Cardiac septum (tissue), 1 donor: ENCODE results near the gene PLET1. TPM values are rescaled to one million over a fixed set of nuclear protein-coding genes. Genes with fewer than 3 reads are reported as not detected.
"Not testable (repeated sequence)": the region's sequence is repeated elsewhere in the genome, so short reads cannot be mapped to it uniquely, and the experiment has no call there.

Experiments used
- DNase-seq: peaks from one replicate; pipeline ENCODE4 v3.0.0-alpha.2; 2020; ENCODE audit warnings: low spot score
- intact Hi-C: fragments of 100-400 bp; cut with DNase I; formaldehyde crosslinking; loops from one replicate; pipeline ENCODE4 v1.14.0; 2022
- total RNA-seq: library from RNA; stranded (reverse); fragmentation: NEBNext Ultra II Directional; extraction: Animal tissue kit (Norgen Biotek cat#: 25700); gene quantifications from one replicate; pipeline ENCODE4 v1.2.1, GENCODE V29; 2021
- donor health status: DM: no; HTN: no; CAD: no.

Gene PLET1
- total RNA-seq, 1 donor from 2014 or later, result not detected

DNA sequence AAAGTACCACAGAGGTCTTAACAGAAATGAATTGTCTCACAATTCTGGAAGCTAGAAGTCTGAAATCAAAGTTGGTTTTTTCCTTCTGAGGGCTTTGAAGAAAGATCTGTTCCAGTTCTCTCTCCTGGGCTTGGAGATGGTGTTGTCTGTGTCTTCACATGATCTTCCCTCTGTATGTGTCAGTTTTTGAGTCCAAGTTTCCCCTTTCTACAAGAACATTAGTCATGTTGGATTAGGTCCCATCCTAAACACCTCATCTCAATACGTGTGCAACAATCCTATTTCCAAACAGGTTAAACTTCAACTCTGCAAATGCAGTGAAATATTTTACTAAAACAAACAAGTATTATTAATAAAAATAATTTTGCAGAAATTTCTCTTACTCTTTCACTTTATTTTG is 37.5 kb downstream of the PLET1 start:
- intact Hi-C loops, result no loop called here
- no peak for DNase-seq

DNA sequence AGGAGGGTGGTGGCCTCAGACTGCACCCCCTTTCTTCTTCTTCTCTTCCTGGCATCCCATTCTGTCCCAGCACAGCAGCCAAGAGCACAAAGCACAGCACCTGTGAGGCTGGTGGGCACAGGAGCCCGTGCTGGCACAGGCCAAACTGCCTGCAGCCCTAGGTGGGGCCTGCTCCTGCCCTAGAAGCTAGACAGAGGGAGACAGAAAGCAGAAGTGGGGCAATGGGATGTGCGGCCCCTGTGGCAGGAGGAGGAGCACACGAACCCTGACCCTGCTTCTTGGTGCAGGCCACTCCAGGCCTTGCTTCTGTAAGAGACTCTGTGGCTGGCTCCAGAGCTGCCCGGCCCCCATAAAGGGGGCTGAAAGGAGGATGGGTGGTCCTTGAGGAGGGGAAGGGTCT is 38.4 kb downstream of the PLET1 start:
- no peak for DNase-seq
- intact Hi-C loops, result no loop called here

DNA sequence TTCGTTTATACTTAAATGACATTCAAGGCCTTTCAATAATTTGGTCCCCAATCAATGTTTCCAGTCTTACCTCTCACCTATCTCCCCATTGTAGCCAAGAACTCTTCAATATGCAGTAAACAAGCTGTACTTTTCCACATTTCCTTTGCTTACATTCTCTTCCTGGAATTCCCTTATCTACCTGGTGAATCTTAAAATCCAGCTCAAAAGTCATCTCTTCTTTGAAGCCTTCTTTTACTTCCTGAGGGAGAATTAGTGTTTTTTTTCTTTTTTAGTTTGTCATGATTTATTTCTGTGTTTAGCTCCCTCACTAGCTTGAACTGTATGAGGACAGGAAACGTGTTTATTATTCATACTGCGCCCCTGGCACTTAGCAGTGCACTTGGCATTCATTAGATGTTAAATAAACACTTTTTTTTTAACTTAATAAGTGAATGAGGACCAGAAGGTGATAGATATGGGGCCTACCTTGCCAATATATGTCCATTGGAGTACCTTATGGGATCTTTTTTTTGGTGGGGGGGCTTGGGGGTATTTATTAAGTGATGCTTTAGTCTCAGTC is 39.3 kb downstream of the PLET1 start:
- no peak for DNase-seq
- intact Hi-C loops, result no loop called here

DNA sequence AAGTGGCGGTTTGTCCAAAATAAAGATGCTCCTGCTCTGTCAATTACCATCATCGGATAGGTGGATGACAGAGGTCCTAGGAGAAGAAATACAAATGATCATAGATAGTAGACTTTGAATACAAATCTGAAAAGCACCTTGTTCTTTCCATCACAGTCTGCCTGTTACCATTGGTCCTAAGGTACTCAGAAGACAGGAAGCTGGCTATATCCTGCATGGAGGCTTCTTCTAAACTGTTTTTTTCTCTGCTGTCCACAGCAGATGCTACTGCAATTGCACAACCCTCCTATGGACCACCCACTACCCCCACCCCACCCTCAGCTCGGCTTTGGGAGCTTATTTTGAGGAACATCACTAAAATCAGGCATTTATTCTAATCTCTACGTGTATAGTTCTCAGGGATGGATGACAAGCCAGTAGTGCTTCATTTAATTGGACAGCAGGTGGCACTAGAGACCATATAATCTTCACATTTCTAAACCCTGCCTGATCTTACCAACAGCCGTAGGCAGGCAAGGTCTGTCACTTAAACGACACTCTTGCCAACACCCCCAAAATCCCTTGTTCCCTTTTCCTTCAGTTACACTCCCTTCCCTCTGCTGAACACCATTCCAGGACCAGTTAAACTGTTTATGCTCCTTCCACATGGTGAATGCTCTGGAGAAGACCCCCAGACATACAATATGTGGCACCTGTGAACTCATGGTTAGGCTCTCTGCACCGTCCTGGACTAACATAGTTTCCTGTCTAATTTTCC is 41.0 kb downstream of the PLET1 start:
- DNase-seq, result no peak
- intact Hi-C loops, result loop anchor here (1.0 kb wide), 1 partner anchor 61 kb away; no protein-coding TSS in a partner anchor

DNA sequence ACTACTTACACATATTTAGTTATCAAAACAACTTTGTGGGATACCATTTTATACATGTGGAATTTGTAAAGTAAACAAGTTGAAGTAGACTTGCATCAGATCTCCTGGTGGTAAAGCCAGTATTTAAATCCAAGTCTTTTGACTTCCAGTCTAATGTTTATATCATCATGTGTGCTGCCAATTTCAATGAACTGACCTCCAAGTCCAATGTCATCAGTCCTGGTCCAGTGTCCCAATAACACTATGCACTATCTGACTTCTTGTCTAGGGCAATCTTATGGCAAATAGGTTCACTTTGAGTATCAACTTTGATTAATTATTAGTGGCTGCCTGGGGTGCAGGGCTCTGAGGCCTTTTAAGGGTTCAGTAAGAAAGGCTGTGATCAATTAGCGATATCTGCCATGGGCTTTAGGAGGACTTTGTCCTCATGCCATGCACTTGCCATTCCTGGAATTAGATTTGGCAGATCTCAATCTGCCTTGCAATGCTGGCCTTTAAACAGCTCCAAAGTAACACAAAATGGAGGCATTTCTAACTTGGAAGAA is 44.0 kb downstream of the PLET1 start:
- DNase-seq, result no peak
- intact Hi-C loops, result no loop called here

DNA sequence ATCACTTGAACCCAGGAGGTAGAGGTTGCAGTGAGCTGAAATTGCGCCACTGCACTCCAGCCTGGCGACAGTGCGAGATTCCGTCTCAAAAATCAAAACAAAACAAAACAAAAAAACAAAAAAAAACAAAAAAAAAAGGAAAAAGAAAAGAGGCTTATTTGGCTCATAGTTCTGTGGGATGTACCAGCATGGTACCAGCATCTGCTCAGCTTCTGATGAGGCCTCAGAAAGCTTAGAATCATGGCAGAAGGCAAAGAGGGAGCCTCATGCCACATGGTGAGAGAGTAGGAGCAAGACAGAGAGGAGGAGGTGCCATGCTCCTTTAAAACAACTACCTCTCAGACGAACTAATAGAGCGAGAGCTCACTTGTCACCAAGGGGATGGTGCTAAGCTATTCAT is 45.0 kb downstream of the PLET1 start:
- intact Hi-C loops, result no loop called here
- no peak for DNase-seq

DNA sequence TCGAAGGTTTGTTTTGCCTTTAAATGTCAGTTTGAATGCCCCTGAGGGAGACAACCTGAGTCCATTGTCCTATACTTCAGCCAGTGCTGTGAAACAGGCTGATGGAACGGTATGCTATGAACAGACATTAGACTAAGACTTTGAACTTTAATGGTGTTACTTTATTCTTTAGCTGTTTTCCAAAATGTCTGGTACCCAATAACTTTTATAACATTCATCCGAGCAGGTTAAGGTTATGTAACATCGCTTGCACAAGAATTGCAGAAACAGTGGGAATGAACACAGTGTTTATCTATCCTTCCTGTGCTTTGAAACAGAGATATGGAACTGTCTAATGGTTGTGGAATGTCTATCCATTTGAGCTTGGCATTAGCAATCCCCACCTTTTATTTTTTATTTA is 46.9 kb downstream of the PLET1 start:
- intact Hi-C loops, result no loop called here
- DNase-seq, result no peak

DNA sequence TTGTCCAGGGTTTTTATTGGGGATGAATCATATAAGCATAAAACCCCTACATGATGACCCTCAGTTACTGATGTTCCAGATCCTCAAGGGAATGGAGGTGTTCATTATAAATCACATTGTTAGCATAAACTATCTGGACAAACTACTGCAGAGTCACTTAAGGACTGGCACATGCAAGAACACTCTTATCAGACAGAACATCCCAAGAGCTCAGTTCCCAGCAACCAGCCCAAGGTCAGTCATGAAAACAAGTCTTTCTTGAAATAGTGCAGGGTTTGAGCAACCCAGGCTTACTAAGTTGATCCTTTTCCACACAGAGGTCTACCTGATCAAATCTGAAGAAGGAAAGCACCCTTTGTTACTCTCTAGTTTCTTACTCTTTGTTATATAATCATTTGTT is 48.0 kb downstream of the PLET1 start:
- intact Hi-C loops, result no loop called here
- no peak for DNase-seq

DNA sequence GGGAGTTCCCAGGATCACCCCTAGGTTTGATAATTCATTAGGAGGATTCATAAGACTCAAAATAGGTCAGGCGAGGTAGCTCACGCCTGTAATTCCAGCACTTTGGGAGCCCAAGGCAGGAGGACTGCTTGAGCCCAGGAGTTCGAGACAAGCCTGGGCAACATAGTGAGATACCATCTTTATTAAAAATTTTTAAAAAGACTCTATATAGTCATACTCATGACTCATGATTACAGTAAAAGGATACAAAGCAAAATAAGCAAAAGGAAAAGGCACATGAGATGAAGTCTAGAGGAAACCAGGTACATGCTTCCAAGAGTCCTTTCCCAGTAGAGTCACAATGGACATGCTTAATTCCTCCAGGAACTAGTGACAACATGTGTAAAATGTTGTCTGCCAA is 48.4 kb downstream of the PLET1 start:
- intact Hi-C loops, result no loop called here

DNA sequence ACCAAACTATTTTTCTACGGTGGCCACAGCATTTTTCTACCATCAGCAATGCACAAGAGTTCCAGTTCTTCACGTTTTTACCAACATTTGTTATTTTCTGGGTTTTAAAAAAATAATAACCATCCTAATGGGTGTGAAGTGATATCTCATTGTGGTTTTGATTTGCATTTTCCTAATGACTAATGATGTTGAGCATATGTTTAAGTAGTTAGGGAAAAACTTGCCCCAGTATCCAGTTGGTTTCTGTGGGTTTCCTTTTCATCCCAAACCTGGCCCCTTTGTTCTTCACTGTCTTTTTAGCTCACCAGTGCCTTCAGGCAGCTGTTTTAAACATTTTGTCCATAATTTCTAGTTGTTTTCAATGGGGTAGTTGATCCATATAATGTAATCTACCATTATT is 49.1 kb downstream of the PLET1 start:
- intact Hi-C loops, result no loop called here
- DNase-seq, result no peak

More for the DNA sequence above, 48.4 kb downstream of the PLET1 start:
- no peak for DNase-seq

DNA sequence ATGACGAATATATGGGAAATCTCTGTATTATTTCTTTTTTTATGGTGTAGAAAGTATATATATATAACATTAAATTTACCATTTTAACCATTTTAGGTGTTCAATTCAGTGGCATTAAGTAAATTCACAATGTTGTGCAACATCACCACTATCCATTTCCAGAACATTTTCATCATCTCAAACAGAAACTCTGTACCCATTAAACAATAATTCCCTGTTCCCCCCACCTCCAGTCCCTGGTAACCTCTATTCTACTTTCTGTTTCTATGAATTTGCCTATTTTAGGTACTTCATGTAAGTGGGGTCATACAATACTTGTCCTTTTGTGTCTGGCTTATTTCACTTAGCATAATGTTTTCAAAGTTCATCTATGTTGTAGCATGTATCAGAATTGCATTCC is 49.8 kb downstream of the PLET1 start:
- intact Hi-C loops, result no loop called here
- DNase-seq, result no peak

DNA sequence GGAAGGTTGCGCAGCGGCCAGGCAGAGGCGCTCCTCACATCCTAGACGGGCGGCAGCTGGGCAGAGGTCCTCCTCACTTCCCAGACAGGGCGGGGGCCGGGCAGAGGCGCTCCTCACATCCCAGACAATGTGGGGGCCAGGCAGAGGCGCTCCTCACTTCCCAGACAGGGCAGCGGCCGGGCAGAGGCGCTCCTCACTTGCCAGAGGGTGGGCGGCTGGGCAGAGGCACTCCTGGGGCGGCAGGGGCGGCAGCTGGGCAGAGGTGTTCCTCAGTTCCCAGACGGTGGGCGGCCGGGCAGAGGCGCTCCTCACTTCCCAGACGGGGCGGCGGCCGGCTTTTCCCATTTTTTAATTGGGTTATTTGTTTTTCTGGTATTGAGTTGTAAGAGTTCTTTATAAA is 54.6 kb downstream of the PLET1 start:
- intact Hi-C loops, result no loop called here
- no peak for DNase-seq

DNA sequence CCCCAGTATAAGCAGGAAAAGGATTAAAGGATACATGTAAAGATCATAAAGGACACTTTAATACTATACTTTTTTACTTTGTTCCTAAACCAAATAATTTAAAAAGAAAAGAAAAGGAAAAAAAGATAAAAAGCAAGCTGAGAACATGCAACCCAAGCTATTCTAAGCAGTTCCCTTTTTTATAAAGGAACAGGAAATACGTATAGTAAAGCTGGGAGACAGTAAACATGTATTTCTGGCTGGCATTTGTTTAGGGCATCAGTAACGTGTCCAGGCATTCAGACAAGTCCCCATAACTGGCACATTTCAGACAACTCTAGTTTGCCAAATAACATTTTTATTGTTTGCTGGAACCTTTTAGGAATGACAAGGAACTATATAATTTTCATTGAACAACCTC is 60.4 kb downstream of the PLET1 start:
- intact Hi-C loops, result no loop called here
- no peak for DNase-seq

DNA sequence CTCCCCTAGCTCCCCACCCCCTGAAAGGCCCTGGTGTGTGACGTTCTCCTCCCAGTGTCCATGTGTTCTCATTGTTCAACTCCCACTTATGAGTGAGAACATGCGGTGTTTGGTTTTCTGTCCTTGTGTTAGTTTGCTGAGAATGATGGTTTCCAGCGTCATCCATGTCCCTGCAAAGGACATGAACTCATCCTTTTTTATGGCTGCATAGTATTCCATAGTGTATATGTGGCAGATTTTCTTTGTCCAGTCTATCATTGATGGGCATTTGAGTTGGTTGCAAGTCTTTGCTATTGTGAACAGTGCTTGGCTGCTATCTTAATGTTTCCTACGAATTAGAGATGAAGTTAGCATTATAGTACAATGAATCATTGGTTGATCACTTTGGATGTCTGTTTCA is 61.6 kb downstream of the PLET1 start:
- intact Hi-C loops, DNase-seq: not testable (repeated sequence)

Other genes starting within 250 kb of the PLET1 start
- 123 TPM for gene DLAT, start 235.5 kb downstream of the PLET1 start, total RNA-seq
- 2.0 TPM for gene PIH1D2, start 186.8 kb downstream of the PLET1 start, total RNA-seq
- gene NKAPD1, start 186.6 kb downstream of the PLET1 start, total RNA-seq, result 9.7 TPM
- 100 TPM for gene TIMM8B, start 174.1 kb downstream of the PLET1 start, total RNA-seq
- gene SDHD, start 174.0 kb downstream of the PLET1 start, total RNA-seq, result 209 TPM
- 0.70 TPM for gene IL18, start 96.8 kb downstream of the PLET1 start, total RNA-seq
- gene TEX12, start 93.5 kb downstream of the PLET1 start, total RNA-seq, result 0.32 TPM
- gene BCO2, start 85.3 kb downstream of the PLET1 start, total RNA-seq, result 67.8 TPM
- gene PTS, start 34.4 kb downstream of the PLET1 start, total RNA-seq, result 33.0 TPM